H54 (cell line): ENCODE data around the gene CHPT1.
A peak's percentile ranks its signal among the peaks of the same experiment; 100 is the strongest.
"Not testable (repeated sequence)": the region's sequence is repeated elsewhere in the genome, so short reads cannot be mapped to it uniquely, and the experiment has no call there.

Source experiments
- DNase-seq: peaks from one replicate; pipeline ENCODE4 v3.0.0; 2011; ENCODE audit warnings: low spot score, mixed read lengths; ENCODE audit not compliant: insufficient read length
- FAIRE-seq: peaks from 3 replicates; lab custom pipeline; 2011; peaks lifted over from hg19 to GRCh38; lab: Jason Lieb, UNC
- POLR2A ChIP-seq: IDR thresholded peaks from 2 replicates; pipeline ENCODE4 v1.6.1; 2011; ENCODE audit warnings: low read depth, mild to moderate bottlenecking, low read length

CHPT1 gene

DNA sequence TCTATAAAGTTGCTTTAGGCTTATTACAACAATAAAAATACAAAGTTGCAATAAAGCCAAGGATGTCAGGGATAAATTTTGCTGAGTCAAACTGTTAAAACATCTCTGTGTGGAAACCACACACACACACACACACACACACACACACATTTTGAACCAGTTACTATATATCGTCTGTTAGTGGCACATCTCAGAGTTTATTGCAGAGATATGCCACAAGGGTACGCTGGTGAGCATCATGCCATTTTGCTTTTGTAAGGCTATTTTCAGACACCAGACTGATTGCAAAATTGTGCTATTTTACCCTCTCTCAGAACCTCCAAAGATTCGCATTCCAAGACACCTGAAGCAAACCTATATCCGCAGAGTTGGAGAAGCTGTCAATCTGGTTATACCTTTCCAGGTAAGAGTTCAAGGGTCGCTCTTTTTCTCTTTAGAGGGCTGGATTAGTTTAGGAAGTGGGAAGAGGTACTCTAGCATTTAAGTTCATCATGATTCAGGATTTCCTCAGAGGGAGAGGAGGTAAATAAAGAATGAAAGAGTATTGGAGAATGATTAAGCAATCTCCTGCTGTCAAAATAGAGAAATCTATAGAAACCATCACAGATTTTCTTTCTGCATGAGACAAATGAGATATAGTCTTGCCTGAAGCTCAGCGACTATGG lies 27.3 kb upstream of the CHPT1 start:
- TF ChIP-seq POLR2A, result no peak

GRCh38 chr12:101671157-101671791 lies 26.2 kb upstream of the CHPT1 start:
- TF ChIP-seq POLR2A, result no peak
- DNase-seq, result no peak
- FAIRE-seq, result no peak

More for the DNA sequence above, 27.3 kb upstream of the CHPT1 start:
- FAIRE-seq (peak; percentile 86), DNase-seq (peak; percentile 26)

DNA sequence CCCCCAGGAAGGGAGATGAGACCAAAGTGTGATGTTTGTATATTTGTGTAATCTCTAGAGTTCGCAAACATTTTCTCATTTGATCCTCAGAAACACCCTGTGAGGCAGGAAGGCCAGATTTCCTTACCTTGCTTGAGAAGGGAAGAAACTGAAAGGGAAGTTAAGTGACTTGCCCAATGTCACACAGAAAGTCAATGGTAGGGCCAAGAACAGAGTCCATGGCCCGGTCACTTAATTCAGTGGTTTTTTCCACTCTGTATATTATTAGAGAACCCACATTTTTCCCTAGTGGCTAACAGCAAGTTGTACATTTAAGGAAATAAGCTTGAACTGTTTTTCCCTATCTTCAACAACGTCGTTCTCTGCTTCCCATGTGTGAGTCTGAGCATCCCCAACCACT lies 25.6 kb upstream of the CHPT1 start:
- FAIRE-seq (no peak), DNase-seq (no peak)
- no peak for TF ChIP-seq POLR2A

GRCh38 chr12:101675555-101675954 lies 21.9 kb upstream of the CHPT1 start:
- no peak for TF ChIP-seq POLR2A
- no peak for DNase-seq
- FAIRE-seq, result no peak

DNA sequence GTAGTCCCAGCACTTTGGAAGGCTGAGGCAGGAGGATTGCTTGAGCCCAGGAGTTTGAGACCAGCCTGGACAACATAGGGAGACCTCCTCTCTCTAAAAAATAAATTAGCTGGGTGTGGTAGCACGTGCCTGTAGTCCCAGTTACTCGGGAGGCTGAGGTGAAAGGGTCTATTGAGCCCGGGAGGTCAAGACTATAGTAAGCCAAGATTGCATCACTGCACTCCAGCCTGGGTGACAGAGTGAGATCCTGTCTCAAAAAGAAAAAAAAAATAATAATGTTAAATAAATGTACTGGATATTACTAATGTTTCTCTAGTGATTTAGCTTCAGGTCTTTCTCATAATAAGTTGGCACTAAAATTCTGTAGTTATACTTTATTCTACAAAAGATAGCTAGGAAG lies 20.9 kb upstream of the CHPT1 start:
- not testable (repeated sequence) for FAIRE-seq, DNase-seq

DNA sequence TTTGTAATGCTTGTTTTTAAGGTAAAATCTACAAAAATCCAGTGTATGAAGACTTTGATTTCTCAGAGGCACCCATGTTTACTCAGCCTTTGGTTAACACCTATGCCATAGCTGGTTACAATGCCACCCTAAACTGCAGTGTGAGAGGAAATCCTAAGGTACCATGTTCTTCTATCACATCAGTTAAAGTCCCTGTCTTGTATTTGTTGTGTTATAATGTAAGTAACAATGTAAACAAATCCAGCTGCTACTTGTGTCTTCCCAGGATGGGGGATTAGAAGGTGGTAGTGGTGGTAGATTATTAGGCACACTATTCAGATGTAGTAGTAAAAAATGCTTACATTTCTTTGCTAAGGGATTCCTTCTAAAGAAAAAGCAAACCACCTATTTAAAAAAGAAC lies 19.4 kb upstream of the CHPT1 start:
- DNase-seq (no peak), FAIRE-seq (no peak)
- no peak for TF ChIP-seq POLR2A

DNA sequence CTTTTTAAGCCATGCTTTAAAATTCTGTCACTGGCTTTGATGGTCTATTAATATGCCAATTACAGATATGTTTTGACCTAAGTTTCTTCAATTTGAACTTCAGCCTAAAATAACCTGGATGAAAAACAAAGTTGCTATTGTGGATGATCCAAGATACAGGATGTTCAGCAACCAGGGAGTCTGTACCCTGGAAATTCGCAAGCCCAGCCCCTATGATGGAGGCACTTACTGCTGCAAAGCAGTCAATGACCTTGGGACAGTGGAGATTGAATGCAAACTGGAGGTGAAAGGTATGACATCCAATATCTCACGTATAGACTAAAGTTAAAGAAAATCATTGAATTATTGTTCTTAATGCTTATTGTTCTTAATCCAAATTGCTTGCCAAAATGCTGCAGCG lies 17.2 kb upstream of the CHPT1 start:
- FAIRE-seq (no peak), DNase-seq (no peak)
- no peak for TF ChIP-seq POLR2A

DNA sequence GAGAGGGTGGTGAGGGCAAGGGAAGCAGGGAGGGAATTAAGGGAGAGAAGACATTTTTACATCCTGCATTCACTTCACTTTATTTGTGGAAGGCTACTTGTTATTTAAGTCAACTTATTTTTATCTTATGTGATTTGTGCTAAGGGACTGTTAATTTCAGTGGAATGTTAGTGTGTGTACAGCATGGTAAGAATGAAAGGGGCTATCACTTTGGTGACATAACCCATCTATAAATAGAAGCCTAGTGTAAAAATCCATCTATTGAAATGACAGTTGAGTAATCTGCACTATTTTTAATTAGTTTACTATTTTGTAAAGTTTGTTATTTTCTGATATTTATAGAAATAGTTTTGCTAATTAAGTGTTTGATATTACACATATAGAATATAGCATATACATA lies 16.8 kb upstream of the CHPT1 start:
- no peak for FAIRE-seq
- no peak for TF ChIP-seq POLR2A
- DNase-seq, result no peak

- FAIRE-seq, DNase-seq: not testable (repeated sequence)
Observed at GRCh38 chr12:101681627-101682026, 15.8 kb upstream of the CHPT1 start.

DNA sequence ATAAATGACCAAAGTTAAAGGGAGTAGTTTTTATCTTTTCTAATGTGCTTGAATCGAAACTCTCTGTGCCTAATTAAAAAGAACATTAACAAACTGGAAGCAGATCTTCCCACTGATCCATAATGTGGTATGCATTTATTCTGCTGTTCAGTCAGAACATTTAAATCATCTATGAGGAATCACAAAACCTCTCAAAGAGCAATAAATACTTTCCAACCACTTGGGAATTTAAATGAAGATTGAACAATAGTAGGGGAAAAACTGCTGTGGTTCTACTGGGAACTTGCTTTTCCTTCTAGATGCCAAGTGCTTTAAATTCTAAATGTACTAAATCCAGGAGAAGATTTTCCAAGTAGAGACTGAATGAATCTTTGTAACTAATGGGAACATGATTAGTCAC lies 12.3 kb upstream of the CHPT1 start:
- DNase-seq (no peak), FAIRE-seq (no peak)
- no peak for TF ChIP-seq POLR2A

GRCh38 chr12:101686176-101686575 lies 11.3 kb upstream of the CHPT1 start:
- FAIRE-seq (no peak), DNase-seq (no peak)
- no peak for TF ChIP-seq POLR2A

DNA sequence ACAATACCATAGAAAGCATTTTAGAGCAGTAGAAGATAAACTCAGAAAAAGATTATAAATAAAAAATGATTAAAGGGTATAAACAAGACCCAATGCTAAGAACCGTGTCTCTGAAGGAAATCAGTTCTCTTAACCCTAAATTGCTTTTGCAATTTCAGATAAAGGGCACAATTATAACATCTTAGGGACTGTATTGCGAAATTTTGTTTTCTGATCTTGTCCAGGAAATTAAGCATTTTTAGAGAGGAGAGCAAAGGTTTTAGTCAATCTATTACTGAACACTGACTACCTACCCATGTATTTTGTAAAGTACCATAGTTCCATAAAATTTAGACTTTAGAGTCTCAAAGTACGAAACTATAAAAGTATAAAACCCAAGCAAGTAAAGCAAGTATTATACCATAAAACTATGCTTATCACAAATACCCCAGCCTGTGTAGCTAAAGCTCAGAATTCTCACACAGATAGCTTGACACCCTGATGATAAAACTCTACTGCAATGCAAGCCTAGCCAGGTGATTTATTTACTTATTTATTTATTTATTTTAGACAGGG lies 6.8 kb upstream of the CHPT1 start:
- FAIRE-seq (no peak), DNase-seq (no peak)
- no peak for TF ChIP-seq POLR2A

GRCh38 chr12:101691503-101692096 lies 5.8 kb upstream of the CHPT1 start:
- FAIRE-seq (no peak), DNase-seq (no peak)
- TF ChIP-seq POLR2A, result no peak

GRCh38 chr12:101694297-101694848 lies 3.1 kb upstream of the CHPT1 start:
- no peak for TF ChIP-seq POLR2A
- no peak for DNase-seq
- FAIRE-seq, result no peak
